Anterior cingulate cortex (tissue), 58 donors: ENCODE results near the gene LSM14B.
"Not testable (repeated sequence)": the region's sequence is repeated elsewhere in the genome, so short reads cannot be mapped to it uniquely, and the experiment has no call there.

Source experiments
- DNase-seq, 58 donors: peaks; one replicate each; lab custom pipeline; 2025; lab: John Stamatoyannopoulos, UW

Gene LSM14B

DNA sequence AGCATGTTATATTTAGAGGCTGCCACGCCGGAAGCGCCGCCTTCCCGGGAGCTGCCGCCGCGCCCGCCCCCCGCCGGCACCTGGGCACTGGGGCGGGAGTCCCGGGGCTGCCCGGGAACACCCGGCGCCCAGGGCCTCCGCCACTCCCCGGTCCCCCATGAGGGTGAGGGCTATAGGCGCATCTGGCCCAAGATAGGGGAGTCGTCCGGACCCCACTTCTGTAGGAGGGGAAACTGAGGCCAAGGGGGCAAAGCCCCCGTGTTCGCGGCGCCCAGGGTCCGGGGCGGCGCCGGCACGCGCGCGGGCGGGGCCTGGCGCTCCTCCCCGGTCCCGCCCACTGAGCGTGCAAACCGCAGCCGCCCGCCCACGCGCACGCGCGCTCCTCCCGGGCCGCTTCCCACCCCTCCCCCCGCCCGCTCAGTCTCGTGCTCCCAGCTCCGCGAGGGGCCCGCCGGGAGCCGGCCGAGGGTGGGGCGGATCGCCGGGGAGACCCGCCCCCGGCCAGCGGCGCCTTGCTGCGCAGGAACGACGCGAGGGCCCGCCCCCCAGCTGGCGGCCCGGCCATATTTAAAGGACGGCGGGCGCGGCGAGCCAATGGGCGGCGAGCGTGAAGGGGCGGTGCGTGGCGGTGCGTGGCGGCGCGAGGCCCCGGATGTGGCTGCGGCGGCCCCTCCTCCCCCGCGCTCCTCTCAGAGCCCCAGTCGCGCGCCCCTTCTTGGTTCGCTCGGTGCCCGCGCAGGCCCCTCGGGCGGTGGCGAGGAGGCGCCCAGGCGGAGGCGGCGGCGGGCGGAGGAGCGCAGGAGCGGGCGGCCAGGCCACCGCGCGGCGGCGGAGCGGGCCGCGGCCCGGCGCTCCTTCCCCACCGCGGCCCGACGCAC, at the start of gene LSM14B:
Gene LSM14B, plus strand, starts transcription at position 700 of the 878 bp plus-strand sequence. CDS start 192 bp downstream, outside the sequence.
- peak; percentile 55 to 97 (median 93) for DNase-seq

DNA sequence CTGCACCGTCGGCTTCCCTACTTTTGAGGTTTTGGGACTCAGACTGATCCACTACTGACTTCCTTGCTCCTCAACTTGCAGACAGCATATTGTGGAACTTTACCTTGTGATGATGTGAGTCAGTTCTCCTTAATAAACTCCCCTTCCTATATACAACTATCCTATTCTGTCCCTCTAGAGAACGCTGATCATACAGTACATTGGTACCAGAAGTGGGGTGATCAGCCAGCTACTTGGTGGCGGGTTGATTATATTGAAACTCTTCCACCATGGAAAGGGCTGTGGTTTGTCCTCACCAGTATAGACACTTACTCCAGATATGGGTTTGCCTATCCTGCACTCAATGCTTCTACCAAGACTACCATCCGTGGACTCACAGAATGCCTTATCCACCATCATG, 49.0 kb upstream of the LSM14B start:
- no peak for DNase-seq

DNA sequence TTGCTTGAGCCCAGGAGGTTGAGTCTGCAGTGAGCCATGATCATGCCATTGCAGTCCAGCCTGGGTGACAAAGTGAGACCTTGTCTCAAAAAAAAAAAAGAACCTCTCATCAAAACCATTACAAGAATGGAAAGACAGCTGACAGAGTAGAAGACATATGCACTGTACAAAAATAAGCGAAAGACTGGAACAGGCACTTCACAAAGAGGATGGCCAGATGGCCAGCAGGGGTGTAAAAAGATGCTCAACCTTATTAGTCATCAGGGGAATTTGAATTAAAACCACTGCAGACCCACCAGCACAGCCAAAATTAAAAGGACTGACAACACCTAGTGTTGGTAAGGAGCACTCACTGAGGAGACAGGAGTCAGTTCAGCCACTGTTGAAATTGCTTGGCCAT, 43.1 kb upstream of the LSM14B start:
- DNase-seq: no peak

DNA sequence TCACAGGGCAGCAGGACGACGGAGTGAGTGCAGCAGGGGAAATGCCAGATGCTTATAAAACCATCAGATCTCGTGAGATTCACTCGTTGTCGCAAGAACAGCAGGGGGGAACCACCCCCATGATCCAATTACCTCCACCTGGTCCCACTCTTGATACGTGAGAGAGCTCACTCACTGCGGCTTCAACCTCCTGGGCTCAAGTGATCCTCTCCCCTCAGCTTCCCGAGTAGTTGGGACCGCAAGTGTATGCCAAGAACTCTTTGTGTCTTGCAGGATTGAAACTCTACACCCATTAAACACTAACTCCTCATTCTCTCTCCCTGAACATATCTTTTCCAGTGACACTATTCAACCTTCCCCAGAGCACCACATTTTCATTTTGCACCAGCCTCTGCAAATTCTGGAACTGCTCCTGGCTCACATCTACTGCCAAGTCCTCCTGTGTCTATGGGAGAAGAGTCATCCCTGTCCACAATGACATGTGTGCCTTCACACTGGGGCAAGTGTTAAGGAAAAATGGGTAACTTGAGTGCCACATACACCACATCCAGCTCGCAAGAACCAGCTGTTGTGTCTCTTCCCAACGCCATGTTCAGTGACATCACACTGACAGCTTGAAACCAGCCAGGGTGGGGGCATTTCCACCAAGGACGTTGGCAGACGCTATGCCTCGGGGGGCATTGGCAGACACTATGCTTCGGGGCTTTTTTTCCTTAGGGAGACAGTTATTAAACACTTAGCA, 41.9 kb upstream of the LSM14B start:
- DNase-seq: peak in 3 of 58 donors; percentile 5 to 13 (median 10)

DNA sequence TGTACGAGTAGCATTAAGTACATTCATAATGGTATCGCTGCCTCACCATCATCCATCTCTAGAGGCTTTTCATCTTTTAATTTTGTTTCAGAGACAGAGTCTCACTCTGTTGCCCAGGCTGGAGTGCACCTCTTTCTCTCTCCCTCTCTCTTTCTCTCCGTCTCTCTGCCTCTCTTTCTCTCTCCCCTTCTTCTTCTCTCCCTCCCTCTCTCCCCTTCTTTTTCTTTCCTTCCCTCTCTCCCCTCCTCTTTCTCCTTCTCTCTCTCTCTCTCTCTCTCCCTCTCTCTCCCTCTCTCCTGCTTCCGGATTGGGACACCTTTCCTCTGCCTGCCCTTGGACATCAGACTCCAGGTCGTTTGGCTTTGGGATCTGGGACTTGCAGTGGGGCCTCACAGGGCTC, 39.0 kb upstream of the LSM14B start:
- no peak for DNase-seq

DNA sequence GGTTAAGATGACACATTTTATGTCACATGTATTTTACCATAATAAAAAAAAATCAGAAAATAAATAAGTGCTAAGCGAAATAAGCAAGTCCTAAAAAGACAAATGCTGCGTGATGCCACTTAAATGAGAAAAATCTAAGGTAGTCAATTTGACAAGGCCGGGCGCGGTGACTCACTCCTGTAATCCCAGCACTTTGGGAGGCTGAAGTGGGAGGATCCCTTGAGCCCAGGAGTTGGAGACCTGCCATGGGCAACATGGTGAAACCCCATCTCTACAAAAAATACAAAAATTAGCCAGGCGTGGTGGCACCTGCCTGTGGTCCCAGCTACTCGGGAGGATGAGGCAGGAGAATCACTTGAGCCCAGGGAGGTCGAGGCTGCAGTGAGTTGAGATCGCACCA, 38.1 kb upstream of the LSM14B start:
- not testable (repeated sequence) for DNase-seq

DNA sequence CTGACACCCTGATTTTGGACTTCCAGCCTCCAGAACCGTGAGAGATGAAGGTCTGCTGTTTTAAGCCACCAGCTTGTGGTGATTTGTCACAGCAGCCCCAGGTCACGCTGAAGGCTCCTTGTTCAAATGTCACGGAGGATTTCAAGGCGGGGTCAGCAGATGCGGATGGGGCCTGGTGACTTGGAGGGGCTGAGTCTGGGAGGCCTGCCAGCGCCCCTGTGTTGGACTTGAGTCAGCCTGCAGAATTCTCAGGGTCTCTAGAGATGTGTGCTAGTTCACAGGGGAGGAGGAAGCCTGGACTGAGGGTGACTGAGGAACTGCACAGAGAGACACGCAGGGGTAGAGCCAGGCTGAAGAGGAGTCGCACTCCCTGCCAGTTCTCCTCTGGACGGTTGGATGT, 37.1 kb upstream of the LSM14B start:
- DNase-seq: no peak

DNA sequence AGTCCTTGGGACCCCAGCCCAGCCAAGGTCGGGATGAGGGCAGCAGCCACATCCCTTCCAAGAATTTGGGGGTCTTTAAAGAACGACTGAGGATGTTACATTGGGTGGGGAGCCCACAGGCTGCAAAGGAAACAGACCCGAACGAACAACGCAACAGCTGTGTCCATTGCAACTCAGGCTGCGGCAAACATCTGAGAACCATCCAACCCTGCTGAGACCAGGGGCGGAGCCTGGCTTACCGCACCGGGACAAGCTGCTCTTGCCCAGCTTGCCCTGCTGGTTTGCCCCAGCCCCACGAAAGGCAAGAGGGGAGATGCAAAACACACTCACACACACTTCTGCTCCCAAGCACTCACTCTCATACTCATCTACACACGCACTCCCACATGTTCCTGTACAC, 35.0 kb upstream of the LSM14B start:
- no peak for DNase-seq

DNA sequence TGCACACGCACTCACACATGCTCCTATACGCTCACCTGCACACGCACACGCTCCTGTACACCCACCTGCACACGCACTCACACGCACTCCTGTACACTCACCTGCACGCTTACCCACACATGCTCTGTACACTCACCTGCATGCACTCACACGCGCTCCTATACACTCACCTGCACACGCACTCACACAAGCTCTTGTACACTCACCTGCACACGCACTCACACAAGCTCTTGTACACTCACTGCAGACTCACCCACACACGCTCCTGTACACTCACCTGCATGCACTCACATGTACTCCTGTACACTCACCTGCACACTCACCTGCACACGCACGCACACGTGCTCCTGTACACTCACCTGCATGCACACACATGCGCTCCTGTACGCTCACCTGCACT, 34.6 kb upstream of the LSM14B start:
- no peak for DNase-seq

DNA sequence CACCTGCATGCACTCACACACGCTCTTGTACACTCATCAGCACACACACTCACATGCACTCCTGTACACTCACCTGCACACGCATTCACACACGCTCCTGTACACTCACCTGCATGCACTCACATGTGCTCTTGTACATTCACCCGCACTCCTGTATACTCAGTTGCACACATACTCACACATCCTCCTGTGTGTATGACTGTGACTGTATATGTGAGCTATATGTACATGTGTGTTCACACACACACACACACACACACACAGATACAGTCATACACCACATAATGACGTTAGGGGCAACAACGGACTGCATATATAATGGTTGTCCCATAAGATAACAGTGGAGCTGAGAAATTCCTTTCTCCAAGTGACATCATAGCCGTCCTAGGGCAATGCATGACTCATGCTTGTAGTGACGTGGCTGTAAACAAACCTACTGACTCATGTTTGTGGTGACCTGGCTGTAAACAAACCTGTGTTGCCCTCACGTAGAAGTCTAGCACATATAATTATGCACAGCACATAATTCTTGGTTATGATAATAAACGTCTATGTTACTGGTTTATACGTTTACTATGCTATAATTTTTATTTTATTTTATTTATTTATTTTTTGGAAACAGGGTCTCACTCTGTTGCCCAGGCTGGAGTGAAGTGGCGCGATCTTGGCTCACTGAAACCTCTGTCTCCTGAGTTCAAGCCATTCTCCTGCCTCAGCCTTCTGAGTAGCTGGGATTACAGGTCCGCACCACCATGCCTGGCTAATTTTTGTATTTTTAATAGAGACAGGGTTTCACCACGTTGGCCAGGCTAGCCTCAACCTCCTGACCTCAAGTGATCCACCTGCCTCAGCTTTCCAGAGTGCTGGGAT, 33.8 kb upstream of the LSM14B start:
- DNase-seq: no peak

DNA sequence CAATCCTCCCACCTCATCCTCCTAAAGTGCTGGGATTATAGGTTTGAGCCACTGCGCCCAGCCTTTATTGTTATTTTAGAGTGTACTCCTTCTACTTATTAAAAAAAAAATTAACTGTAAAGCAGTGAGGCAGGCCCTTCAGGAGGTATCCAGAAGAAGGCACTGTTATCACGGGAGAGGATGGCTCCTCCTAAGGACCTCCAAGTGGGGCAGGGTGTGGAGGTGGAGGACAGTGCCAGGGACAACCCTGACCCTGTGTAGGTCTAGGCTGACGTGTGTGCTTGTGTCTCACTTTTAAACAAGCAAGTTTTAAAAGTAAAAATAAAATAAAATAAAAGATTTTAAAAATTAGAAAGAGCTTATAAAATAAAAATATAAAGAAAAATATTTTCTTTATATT, 32.9 kb upstream of the LSM14B start:
- no peak for DNase-seq

DNA sequence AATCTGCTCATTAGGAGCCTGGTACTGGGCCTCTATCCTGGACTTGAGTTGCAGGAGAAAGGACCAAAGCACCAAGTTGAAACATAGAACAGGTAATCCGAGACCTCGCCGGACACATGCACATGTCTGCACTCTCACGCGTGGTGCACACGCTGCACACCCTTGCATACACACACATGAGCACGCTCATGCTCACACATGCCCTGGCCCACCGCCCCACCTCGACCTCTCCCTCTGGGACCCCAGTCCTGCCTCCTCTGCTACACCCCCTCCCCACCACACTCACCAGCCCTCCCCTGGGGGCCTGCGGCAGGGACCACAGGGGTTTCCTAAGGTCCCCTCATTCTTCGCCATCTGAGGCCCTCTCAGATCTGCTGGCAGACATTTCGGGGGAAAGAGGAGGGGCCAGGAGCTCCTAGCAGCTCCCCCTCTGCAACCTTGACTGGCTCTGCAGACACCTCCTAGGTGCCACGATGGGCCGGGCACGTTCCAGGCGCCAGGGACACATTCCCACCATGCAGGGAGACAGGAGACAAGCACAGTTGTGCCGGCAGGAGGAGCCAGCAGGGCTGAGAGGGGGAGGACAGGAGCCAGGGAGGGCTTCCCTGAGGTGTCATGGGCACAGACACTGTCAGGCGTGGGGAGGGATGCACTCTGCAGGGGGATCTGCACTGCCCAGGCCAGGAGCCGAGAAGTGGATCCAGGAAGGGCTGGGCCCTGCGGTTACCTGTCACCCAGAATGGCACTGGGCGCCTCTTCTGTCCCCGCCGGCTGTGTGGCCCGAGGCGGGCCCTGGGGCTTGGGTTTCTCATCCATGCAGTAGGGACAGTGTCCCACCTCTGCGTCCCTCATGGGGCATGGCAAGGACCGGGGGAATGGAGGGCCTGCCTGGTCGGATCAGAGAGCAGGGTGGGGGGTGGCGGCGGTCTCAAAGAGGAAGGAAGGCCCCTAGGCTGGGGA, 25.6 kb upstream of the LSM14B start:
- DNase-seq: no peak

DNA sequence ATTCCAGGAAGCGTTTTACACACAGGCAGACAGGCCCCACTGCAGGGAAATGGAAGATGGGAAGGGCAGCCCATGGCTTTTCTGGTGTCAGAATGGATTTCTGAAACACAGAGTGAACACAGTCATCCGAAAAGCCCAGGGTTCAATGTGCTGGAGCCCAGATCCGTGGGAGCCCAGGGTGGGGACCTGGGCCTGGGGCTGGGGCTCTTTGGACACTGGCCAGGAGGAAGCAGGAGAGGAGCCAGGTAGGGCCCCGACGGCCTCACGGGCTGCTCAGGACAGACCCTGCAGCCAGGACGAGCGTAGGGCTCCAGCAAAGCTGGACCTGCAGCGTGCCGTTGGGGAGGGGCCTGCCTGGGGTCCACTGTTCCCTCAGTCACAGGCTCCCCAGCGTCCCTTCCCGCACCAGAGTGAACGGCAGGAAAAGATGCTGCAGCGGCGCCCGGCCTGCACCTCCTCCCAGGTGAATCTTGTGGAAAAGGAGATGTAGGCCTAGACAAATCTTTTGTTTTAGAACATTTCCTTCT, 24.3 kb upstream of the LSM14B start:
- no peak for DNase-seq

DNA sequence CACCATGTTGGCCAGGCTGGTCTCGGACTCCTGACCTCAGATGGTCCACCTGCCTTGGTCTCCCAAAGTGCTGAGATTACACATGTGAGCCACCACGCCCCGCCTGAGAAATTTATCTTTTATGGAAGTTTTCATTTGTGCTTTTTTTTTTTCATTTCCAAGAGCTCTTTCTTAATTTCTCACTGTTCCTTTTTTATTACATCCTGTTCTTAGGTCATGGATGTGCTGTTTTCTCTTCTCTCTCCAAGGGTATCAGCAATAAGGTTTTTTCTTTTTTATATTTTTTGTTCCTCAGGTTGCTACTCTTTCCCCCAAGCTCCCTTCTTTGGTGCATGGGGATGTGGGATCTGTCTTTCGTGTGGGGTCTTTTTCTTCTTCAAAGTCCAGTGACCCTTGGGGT, 21.2 kb upstream of the LSM14B start:
- no peak for DNase-seq

DNA sequence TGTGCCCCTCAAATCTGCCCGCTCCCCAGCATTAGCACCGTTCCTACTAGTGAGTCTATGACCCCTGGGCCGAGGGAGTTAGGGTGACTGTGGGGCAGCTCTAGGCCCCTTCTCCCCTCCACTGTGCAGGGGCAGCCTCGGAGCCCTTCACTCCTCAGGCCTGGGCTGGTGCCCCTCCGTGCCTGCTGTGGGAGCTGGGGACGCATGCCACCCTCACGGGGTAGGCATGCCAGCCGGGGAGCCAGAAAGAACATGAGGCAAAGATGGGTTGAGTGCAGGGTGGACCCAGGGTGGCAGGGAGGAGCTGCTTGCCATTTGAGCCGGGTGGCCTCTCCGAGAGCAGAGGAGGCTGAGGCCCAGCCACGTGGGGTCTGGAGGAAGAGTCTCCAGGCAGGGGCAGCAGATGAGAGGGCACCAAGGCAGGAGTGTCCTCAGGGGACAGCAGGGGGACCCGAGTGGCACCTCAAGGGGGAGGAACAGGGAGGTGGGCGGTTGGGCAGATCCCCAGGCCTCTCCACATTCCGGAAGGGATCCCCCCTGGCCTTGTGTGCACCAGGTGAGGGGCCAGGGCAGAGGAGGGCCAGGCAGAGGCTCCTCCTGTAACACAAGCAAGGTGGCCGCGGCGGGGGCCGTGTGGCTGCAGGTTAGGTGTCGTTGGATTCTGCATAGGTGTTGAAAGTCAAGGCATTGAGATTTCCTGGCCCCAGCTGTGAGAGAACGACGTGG, 18.6 kb upstream of the LSM14B start:
- no peak for DNase-seq

DNA sequence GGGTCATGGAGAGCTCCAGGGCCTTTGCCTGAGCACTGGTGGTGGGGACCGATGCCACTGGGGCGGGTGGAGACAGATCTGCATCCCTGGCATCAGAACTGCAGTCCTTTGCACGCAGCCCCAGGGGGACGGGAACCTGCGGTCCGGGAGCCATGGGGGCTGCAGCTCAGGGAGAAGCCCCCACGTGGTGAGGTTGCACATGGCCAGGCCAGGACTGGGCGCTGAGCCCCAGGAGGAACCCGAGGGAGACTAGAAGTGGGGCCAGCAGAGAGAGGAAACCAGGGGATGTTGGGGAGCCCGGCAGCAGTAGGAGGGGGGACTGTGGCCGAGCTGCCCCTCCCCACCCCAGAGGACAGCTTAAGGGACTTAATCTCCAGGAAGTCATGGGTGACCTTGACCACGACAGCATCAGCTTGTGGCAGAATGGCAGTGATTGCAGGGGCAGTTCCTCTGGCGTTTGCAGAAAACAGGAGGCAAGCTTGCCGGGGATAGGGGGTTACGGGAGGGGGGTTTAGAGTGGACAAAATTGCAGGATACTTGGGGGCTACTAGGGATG, 18.0 kb upstream of the LSM14B start:
- DNase-seq: no peak

DNA sequence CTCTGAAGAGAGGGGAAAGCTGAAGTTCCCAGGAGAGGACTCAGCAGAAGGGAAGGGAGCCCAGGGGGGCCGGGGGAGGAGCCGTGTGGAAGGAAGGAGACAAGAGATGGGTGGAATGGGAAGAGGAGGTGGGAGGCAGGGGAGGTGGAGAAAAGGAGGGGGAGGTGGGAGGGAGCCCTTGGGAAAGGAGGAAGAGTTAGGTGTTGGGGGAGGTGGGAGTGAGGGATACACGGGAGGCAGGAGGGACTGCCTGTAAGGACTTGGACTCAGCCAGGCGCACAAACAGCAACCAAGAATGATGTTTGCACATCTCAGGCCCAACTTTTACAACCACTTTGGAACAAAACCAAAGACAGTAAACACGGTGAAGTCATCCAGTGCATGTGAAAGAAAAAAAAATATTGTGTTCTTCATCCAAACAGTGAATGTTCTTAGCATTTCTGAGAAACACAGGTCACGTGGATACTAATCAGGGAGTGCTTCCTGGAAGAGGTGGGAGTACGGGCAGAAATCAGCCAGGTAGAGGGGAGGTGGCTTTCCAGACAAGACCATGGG, 17.4 kb upstream of the LSM14B start:
- DNase-seq: no peak

DNA sequence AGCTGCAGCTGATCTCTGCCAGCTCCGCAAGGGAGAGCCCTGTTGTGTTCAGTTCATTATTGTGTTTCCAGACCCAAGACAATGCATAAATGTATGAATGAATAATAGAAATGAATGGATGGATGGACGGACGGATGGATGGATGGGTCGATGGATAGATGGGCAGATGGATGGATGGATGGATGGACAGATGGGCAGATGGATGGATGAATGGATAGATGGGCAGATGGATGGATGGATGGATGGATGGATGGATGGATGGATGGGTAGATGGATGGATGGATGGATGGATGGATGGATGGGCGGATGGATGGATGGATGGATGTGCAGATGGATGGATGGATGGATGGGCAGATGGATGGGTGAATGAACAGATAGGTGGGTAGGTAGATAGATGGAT, 16.7 kb upstream of the LSM14B start:
- no peak for DNase-seq
